H1 (cell line): ENCODE results near the gene HS1BP3. TPM values are rescaled to one million over a fixed set of nuclear protein-coding genes. Genes with fewer than 3 reads are reported as not detected.

ENCODE experiments used
- CTCF ChIA-PET: fragments of 300-600 bp; sonication (Branson Sonifier 250); formaldehyde crosslinking; loops from one replicate; lab custom pipeline; 2021; ENCODE audit not compliant: partially characterized antibody; lab: Charles Lee
- POLR2A ChIA-PET: fragments of 300-600 bp; sonication (Branson Sonifier 250); formaldehyde crosslinking; loops from one replicate; lab custom pipeline; 2021; ENCODE audit warnings: inconsistent platforms; ENCODE audit not compliant: partially characterized antibody; lab: Charles Lee
- DNase-seq, 2 experiments: peaks; one replicate each; pipeline versions ENCODE4 v3.0.0 to v3.0.0-alpha.2; 2010 to 2022; ENCODE audit warnings: low spot score in 2 of 2, low read depth in 1 of 2, mixed read lengths in 1 of 2
- FAIRE-seq: peaks from 2 replicates; lab custom pipeline; 2011; peaks lifted over from hg19 to GRCh38; lab: Jason Lieb, UNC
- H2AFZ ChIP-seq: 2 replicates; pipeline ENCODE4 v1.8.1; 2012; ENCODE audit warnings: low read length, inconsistent platforms
- H2AK5ac ChIP-seq: 2 replicates; pipeline ENCODE4 v1.6.1; 2013; ENCODE audit warnings: low read depth, low read length
- H2BK120ac ChIP-seq: replicated peaks from 2 replicates; pipeline ENCODE3; 2013; ENCODE audit warnings: low read depth, low read length, inconsistent platforms
- H2BK12ac ChIP-seq: 2 replicates; pipeline ENCODE4 v1.6.1; 2013; ENCODE audit warnings: low read depth, low read length
- H2BK15ac ChIP-seq: 2 replicates; pipeline ENCODE4 v1.6.1; 2013; ENCODE audit warnings: low read length
- H2BK20ac ChIP-seq: 2 replicates; pipeline ENCODE4 v1.6.1; 2013; ENCODE audit warnings: low read length
- H2BK5ac ChIP-seq: 2 replicates; pipeline ENCODE4 v1.6.1; 2013; ENCODE audit warnings: low read depth, low read length
- H3K14ac ChIP-seq: 2 replicates; pipeline ENCODE4 v1.6.1; 2013; ENCODE audit warnings: inconsistent platforms; ENCODE audit not compliant: insufficient read length
- H3K18ac ChIP-seq: 2 replicates; pipeline ENCODE4 v1.6.1; 2013; ENCODE audit warnings: low read length; ENCODE audit errors: extremely low read depth
- H3K23ac ChIP-seq: 2 replicates; pipeline ENCODE4 v1.6.1; 2013; ENCODE audit warnings: inconsistent platforms; ENCODE audit not compliant: insufficient read length
- H3K23me2 ChIP-seq: 2 replicates; pipeline ENCODE4 v1.6.1; 2013; ENCODE audit warnings: low read depth, low read length
- H3K27ac ChIP-seq: 2 replicates; pipeline ENCODE4 v1.6.1; 2011; ENCODE audit warnings: low read depth, low read length, inconsistent platforms
- H3K27me3 ChIP-seq, 4 experiments: replicated peaks in 1 of 4; 1 replicate in 1 of 4; 2 replicates in 3 of 4; pipeline versions ENCODE4 v1.6.1 to v1.8.1; 2011 to 2013; ENCODE audit warnings: low read length in 3 of 4, mild to moderate bottlenecking in 3 of 4, inconsistent platforms in 2 of 4, mixed read lengths in 2 of 4, moderate library complexity in 1 of 4; ENCODE audit not compliant: control insufficient read depth in 3 of 4, insufficient read depth in 3 of 4; ENCODE audit errors: extremely low read depth in 1 of 4
- H3K36me3 ChIP-seq, 4 experiments: 2 replicates each; pipeline versions ENCODE4 v1.6.1 to v1.8.1; 2011 to 2013; ENCODE audit warnings: mild to moderate bottlenecking in 4 of 4, low read length in 3 of 4, moderate library complexity in 2 of 4, control low read depth in 1 of 4, inconsistent platforms in 1 of 4; ENCODE audit not compliant: insufficient read depth in 4 of 4, control insufficient read depth in 2 of 4
- H3K4ac ChIP-seq: replicated peaks from 2 replicates; pipeline ENCODE3; 2013; ENCODE audit warnings: low read length, low read depth, mixed read lengths, inconsistent platforms; ENCODE audit not compliant: insufficient read length
- H3K4me1 ChIP-seq, 4 experiments: replicated peaks in 1 of 4; 1 replicate in 1 of 4; 2 replicates in 3 of 4; pipeline versions ENCODE4 v1.6.1 to v1.8.1; 2011 to 2013; ENCODE audit warnings: low read length in 3 of 4, inconsistent platforms in 2 of 4, mixed read lengths in 1 of 4; ENCODE audit not compliant: insufficient read depth in 4 of 4, control insufficient read depth in 3 of 4
- H3K4me2 ChIP-seq, 2 experiments: 2 replicates each; pipeline versions ENCODE4 v1.6.1 to v1.8.1; 2011 to 2013; ENCODE audit warnings: low read depth in 2 of 2, low read length in 2 of 2, control low read depth in 1 of 2, inconsistent platforms in 1 of 2, mild to moderate bottlenecking in 1 of 2; ENCODE audit not compliant: insufficient read depth in 1 of 2
- H3K4me3 ChIP-seq, 4 experiments: fragments of 200-600, 300-600 bp in 1 of 4; sonication (generic), shearing (Covaris generic), sonication (Bioruptor Twin) in 1 of 4; 2 replicates each; pipeline versions ENCODE4 v1.5.1 to v1.8.1; 2011 to 2016; ENCODE audit warnings: low read length in 4 of 4, low read depth in 3 of 4, control low read depth in 2 of 4, inconsistent platforms in 2 of 4, mild to moderate bottlenecking in 2 of 4, mixed read lengths in 1 of 4, moderate library complexity in 1 of 4; ENCODE audit not compliant: insufficient read depth in 2 of 4; ENCODE audit errors: extremely low read depth in 1 of 4
- H3K56ac ChIP-seq: replicated peaks from 2 replicates; pipeline ENCODE3; 2013; ENCODE audit warnings: low read depth, mild to moderate bottlenecking, mixed read lengths, low read length, inconsistent platforms; ENCODE audit not compliant: insufficient read length
- H3K79me1 ChIP-seq: 2 replicates; pipeline ENCODE4 v1.6.1; 2013; ENCODE audit warnings: low read depth, low read length, control low read depth
- H3K79me2 ChIP-seq, 2 experiments: 2 replicates each; pipeline versions ENCODE4 v1.6.1 to v1.8.1; 2012 to 2013; ENCODE audit warnings: low read length in 2 of 2, mild to moderate bottlenecking in 2 of 2, inconsistent platforms in 1 of 2; ENCODE audit not compliant: insufficient read depth in 2 of 2, control insufficient read depth in 1 of 2
- H3K9ac ChIP-seq, 4 experiments: replicated peaks in 1 of 4; 1 replicate in 1 of 4; 2 replicates in 3 of 4; pipeline versions ENCODE4 v1.6.1 to v1.8.1; 2011 to 2013; ENCODE audit warnings: low read depth in 3 of 4, low read length in 3 of 4, control low read depth in 2 of 4, mild to moderate bottlenecking in 2 of 4, moderate library complexity in 2 of 4, inconsistent platforms in 1 of 4; ENCODE audit errors: extremely low read depth in 1 of 4
- H3K9me3 ChIP-seq, 2 experiments: 2 replicates each; pipeline versions ENCODE4 v1.6.1 to v1.8.1; 2012 to 2013; ENCODE audit warnings: mild to moderate bottlenecking in 2 of 2, moderate library complexity in 2 of 2, control low read depth in 1 of 2, inconsistent platforms in 1 of 2, low read depth in 1 of 2, low read length in 1 of 2, mixed read lengths in 1 of 2; ENCODE audit not compliant: insufficient read depth in 2 of 2
- H4K20me1 ChIP-seq, 2 experiments: replicated peaks in 1 of 2; 2 replicates each; pipeline versions ENCODE3 to v1.8.1; 2011 to 2013; ENCODE audit warnings: inconsistent platforms in 2 of 2, low read length in 2 of 2, mild to moderate bottlenecking in 1 of 2; ENCODE audit not compliant: insufficient read depth in 2 of 2, control insufficient read depth in 1 of 2
- H4K5ac ChIP-seq: 2 replicates; pipeline ENCODE4 v1.6.1; 2013; ENCODE audit warnings: low read length, low read depth, mixed read lengths, inconsistent platforms; ENCODE audit not compliant: insufficient read length
- H4K8ac ChIP-seq: 2 replicates; pipeline ENCODE4 v1.8.0; 2013; ENCODE audit warnings: mild to moderate bottlenecking, moderate library complexity, low read length, inconsistent platforms; ENCODE audit not compliant: insufficient read depth; ENCODE audit errors: extremely low read depth
- H4K91ac ChIP-seq: replicated peaks from 2 replicates; pipeline ENCODE3; 2013; ENCODE audit warnings: low read length, mixed read lengths, inconsistent platforms; ENCODE audit not compliant: insufficient read length
- ASH2L ChIP-seq: fragments of 200-600, 300-600 bp; sonication (generic); IDR thresholded peaks from one replicate; pipeline ENCODE4 v1.7.1; 2017; ENCODE audit warnings: low read length
- CTCF ChIP-seq, 3 experiments: IDR thresholded peaks; 1 replicate in 2 of 3; 2 replicates in 1 of 3; pipeline versions ENCODE4 v1.5.1 to v1.6.1; 2011; ENCODE audit warnings: low read length in 3 of 3, mild to moderate bottlenecking in 3 of 3, inconsistent platforms in 2 of 3, low read depth in 1 of 3, moderate library complexity in 1 of 3; ENCODE audit not compliant: insufficient read depth in 1 of 3; ENCODE audit errors: control extremely low read depth in 1 of 3
- HDAC6 ChIP-seq: IDR thresholded peaks from one replicate; pipeline ENCODE4 v1.7.1; 2012; ENCODE audit warnings: low read depth, mild to moderate bottlenecking, inconsistent platforms, low read length, moderate library complexity
- MAX ChIP-seq: IDR thresholded peaks from 2 replicates; pipeline ENCODE4 v1.6.1; 2012; ENCODE audit warnings: inconsistent platforms
- NANOG ChIP-seq: IDR thresholded peaks from 2 replicates; pipeline ENCODE4 v1.6.1; 2011; ENCODE audit warnings: low read length, low read depth, mild to moderate bottlenecking, inconsistent platforms; ENCODE audit not compliant: insufficient read depth, poor library complexity, severe bottlenecking
- NRF1 ChIP-seq: IDR thresholded peaks from 2 replicates; pipeline ENCODE4 v1.6.1; 2011; ENCODE audit warnings: mild to moderate bottlenecking, low read depth, low read length, improper control_type of control experiment
- SUZ12 ChIP-seq: fragments of 200-600 bp; sonication (generic); IDR thresholded peaks from 2 replicates; pipeline ENCODE4 v1.6.1; 2012; ENCODE audit warnings: mild to moderate bottlenecking, inconsistent platforms, low read length, moderate library complexity, mixed read lengths
- TAF1 ChIP-seq: IDR thresholded peaks from 2 replicates; pipeline ENCODE4 v1.6.1; 2011; ENCODE audit warnings: mild to moderate bottlenecking, low read depth, low read length
- TBP ChIP-seq: IDR thresholded peaks from 2 replicates; pipeline ENCODE4 v1.6.1; 2011; ENCODE audit warnings: low read depth, low read length, improper control_type of control experiment
- ZNF274 ChIP-seq: IDR thresholded peaks from 2 replicates; pipeline ENCODE4 v1.7.0; 2012; ENCODE audit warnings: low read length, borderline replicate concordance; ENCODE audit errors: extremely low read depth
- WGBS, 2 experiments: shearing (Covaris generic) in 1 of 2; methylation state at CpG; one replicate each; pipeline versions ENCODE4 v1.1.6 to v1.1.7; 2013 to 2015; ENCODE audit warnings: low lambda C conversion rate in 2 of 2, mixed read lengths in 2 of 2, inconsistent platforms in 1 of 2, low coverage in 1 of 2, missing lambda C conversion rate in 1 of 2; ENCODE audit not compliant: insufficient replicate concordance in 2 of 2, insufficient coverage in 1 of 2, insufficient read length in 1 of 2; ENCODE audit errors: extremely low coverage in 1 of 2, missing lambda C conversion rate in 1 of 2; 5-methylcytosine and 5-hydroxymethylcytosine counted together
- polyA plus RNA-seq, 7 experiments: library from polyadenylated mRNA; depleted of rRNA in 3 of 7; stranded (reverse) in 5 of 7; unstranded in 2 of 7; fragments of >200 nt in 5 of 7; fragments of 200-250 nt in 2 of 7; gene quantifications; 1 replicate in 5 of 7; 2 replicates in 1 of 7; 4 replicates in 1 of 7; pipeline versions ENCODE4 v1.2.1 to v1.2.3, GENCODE V29; 2011 to 2013; ENCODE audit warnings: missing spikeins in 2 of 7, mixed read lengths in 2 of 7
- total RNA-seq: library from RNA; stranded (reverse); fragmentation: NEBNext Ultra II Directional; extraction: Animal tissue kit (Norgen Biotek cat#: 25700); gene quantifications from 2 replicates; pipeline ENCODE4 v1.2.1, GENCODE V29; 2021

Gene HS1BP3
- total and polyA plus RNA-seq, 2 of the 8 experiments (the other 6 are each of a cell fraction or from before 2014, with no cell fraction given), result 11.1 to 11.3 TPM

- Histone ChIP-seq H2AK5ac (no peak overlapping the region), H3K14ac (no peak overlapping the region), H3K56ac (no peak overlapping the region), H3K36me3 (0 out of 8 replicates have a peak, but pooled peaks cover 0 to 3% (median 0%) of the 10 kb centered on the region in 4 experiments), H3K9ac (no peak overlapping the region), H2BK20ac (no peak overlapping the region), H3K23ac (no peak overlapping the region), H3K4me3 (no peak overlapping the region), H2BK15ac (no peak overlapping the region), H3K79me2 (no peaks in the 10 kb centered on the region), H3K4me1 (no peaks in the 10 kb centered on the region), H3K79me1 (no peaks in the 10 kb centered on the region; the same call in 1 of the 2 replicates), H4K5ac (no peak overlapping the region), H3K18ac (no peak overlapping the region), H2BK12ac (no peak overlapping the region), H3K23me2 (no peaks in the 10 kb centered on the region), H4K8ac (no peak overlapping the region), H2AFZ (no peak overlapping the region), H3K9me3 (no peaks in the 10 kb centered on the region), H3K4me2 (no peak overlapping the region), H3K27me3 (no peaks in the 10 kb centered on the region), H2BK120ac (no peak overlapping the region), H4K91ac (no peak overlapping the region), H3K4ac (no peak overlapping the region), H2BK5ac (no peak overlapping the region), H4K20me1 (peaks cover 0 to 2% of the 10 kb centered on the region in 2 experiments), H3K27ac (no peak overlapping the region)
- CTCF ChIA-PET, result interaction anchor here (1.5 to 4.3 kb wide), 3 partner anchors 12 to 32 kb away, joined by 5 to 35 read pairs (median 23); no protein-coding TSS in a partner anchor
- FAIRE-seq, result no peak
- DNase-seq, result no peak
- POLR2A ChIA-PET, result no interaction called here
- 87% methylated on average over 3 of the region's 3 CpGs; no CpG with 5 or more reads in 1 of the 2 experiments for WGBS, 2 experiments
- TF ChIP-seq NRF1, result no peak
- TF ChIP-seq HDAC6, result no peak
- TF ChIP-seq NANOG, result no peak
- no peak for TF ChIP-seq TBP
- no peak for TF ChIP-seq ASH2L
- TF ChIP-seq CTCF (IDR thresholded peaks at IDR 0.05; ENCODE audit: control extremely low read depth in 1 of 3, insufficient read depth in 1 of 3, low read depth in 1 of 3, low read length in 3 of 3), result no peak
- TF ChIP-seq ZNF274, result no peak
- TF ChIP-seq TAF1, result no peak
- TF ChIP-seq MAX, result no peak
- TF ChIP-seq SUZ12, result no peak
Measured at GRCh38 chr2:20693317-20693716, 42.4 kb upstream of the HS1BP3 start.
